Testis (tissue), 3 donors: ENCODE measurements around the gene ATG10. TPM values are rescaled to one million over a fixed set of nuclear protein-coding genes. Genes with fewer than 3 reads are reported as not detected.

Experiments
- DNase-seq: peaks from one replicate; pipeline ENCODE4 v3.0.0-alpha.2; 2019
- H3K27ac ChIP-seq, 2 donors: fragments of 200-600 bp; sonication (generic); one replicate each; pipeline ENCODE4 v1.5.1; 2019
- H3K27me3 ChIP-seq: fragments of 200-600 bp; sonication (generic); one replicate; pipeline ENCODE4 v1.5.1; 2019
- H3K36me3 ChIP-seq: fragments of 200-600 bp; sonication (generic); one replicate; pipeline ENCODE4 v1.5.1; 2017; ENCODE audit warnings: low read depth; ENCODE audit errors: missing control alignments
- H3K4me1 ChIP-seq: fragments of 200-600 bp; sonication (generic); one replicate; pipeline ENCODE4 v1.5.1; 2019
- H3K4me3 ChIP-seq, 2 donors: fragments of 200-600 bp; sonication (generic); one replicate each; pipeline ENCODE4 v1.5.1; 2017 to 2019
- H3K9me3 ChIP-seq: fragments of 200-600 bp; sonication (generic); one replicate; pipeline ENCODE4 v1.5.1; 2017
- CTCF ChIP-seq, 3 experiments: fragments of 450-650 bp in 2 of 3; fragments of 200-600 bp in 1 of 3; sonication (generic) in 1 of 3; IDR thresholded peaks; one replicate each; pipeline ENCODE4 v1.5.1; 2016 to 2019; ENCODE audit warnings: antibody characterized with exemption in 3 of 3, mild to moderate bottlenecking in 2 of 3, moderate library complexity in 1 of 3
- POLR2A ChIP-seq: fragments of 450-650 bp; IDR thresholded peaks from one replicate; pipeline ENCODE4 v1.6.1; 2017; ENCODE audit warnings: antibody characterized with exemption, mild to moderate bottlenecking, moderate library complexity
- WGBS, 2 donors: methylation state at CpG; one replicate each; pipeline ENCODE4 v1.1.5; 2018; 5-methylcytosine and 5-hydroxymethylcytosine counted together
- intact Hi-C: fragments of 100-400 bp; cut with DNase I; formaldehyde crosslinking; loops from one replicate; pipeline ENCODE4 v1.15.1; 2023; ENCODE audit warnings: low total_unique reads
- polyA plus RNA-seq: library from polyadenylated mRNA; stranded (reverse); fragments of 350-450 nt; fragmentation: Illumina TruSeq; extraction: RNeasy Lipid Tissue Mini Kit (QIAGEN cat#74804); gene quantifications from one replicate; pipeline ENCODE4 v1.2.3, GENCODE V29; 2014; ENCODE audit warnings: low read depth, low replicate concordance; ENCODE audit not compliant: insufficient read depth
- total RNA-seq, 2 donors: library from RNA; depleted of rRNA; stranded (reverse); fragments of >200 nt; gene quantifications; one replicate each; pipeline ENCODE4 v1.2.3, GENCODE V29; 2016

Gene ATG10
- total and polyA plus RNA-seq, 3 donors from 2014 or later, result 10.0 to 15.1 (median 14.4) TPM

GRCh38 chr5:82095536-82095935 lies 123.7 kb downstream of the ATG10 start:
- 91 to 98% methylated on average over 2 of the region's 2 CpGs for WGBS, 2 donors
- TF ChIP-seq POLR2A, result no peak
- no peak for TF ChIP-seq CTCF (IDR thresholded peaks at IDR 0.05)
- no peaks in the 10 kb centered on the region for H3K36me3 ChIP-seq
- intact Hi-C loops, result no loop called here
- H3K27me3 ChIP-seq, result no peaks in the 10 kb centered on the region
- no peak overlapping the region for H3K4me3 ChIP-seq
- no peaks in the 10 kb centered on the region for H3K4me1 ChIP-seq
- DNase-seq, result no peak
- H3K27ac ChIP-seq, result no peak overlapping the region
- no peaks in the 10 kb centered on the region for H3K9me3 ChIP-seq

- Histone ChIP-seq H3K4me1 (no peaks in the 10 kb centered on the region), H3K27me3 (no peaks in the 10 kb centered on the region), H3K36me3 (no peaks in the 10 kb centered on the region), H3K4me3 (no peak overlapping the region), H3K27ac (no peak overlapping the region), H3K9me3 (no peaks in the 10 kb centered on the region)
- no peak for DNase-seq
- TF ChIP-seq POLR2A (no peak), CTCF (IDR thresholded peaks at IDR 0.05) (no peak)
- intact Hi-C loops, result no loop called here
These were observed 124.4 kb downstream of the ATG10 start for GRCh38 chr5:82096249-82096648.

- no peaks in the 10 kb centered on the region for H3K4me1 ChIP-seq
- no peak overlapping the region for H3K4me3 ChIP-seq
- no peaks in the 10 kb centered on the region for H3K27me3 ChIP-seq
- H3K9me3 ChIP-seq, result no peaks in the 10 kb centered on the region
- DNase-seq, result no peak
- 94 to 95% methylated on average over 2 of the region's 2 CpGs for WGBS, 2 donors
- TF ChIP-seq POLR2A (no peak), CTCF (IDR thresholded peaks at IDR 0.05) (no peak)
- H3K27ac ChIP-seq, result no peak overlapping the region
- intact Hi-C loops, result no loop called here
- H3K36me3 ChIP-seq, result no peaks in the 10 kb centered on the region
These were observed 128.7 kb downstream of the ATG10 start for GRCh38 chr5:82100303-82101077.

- WGBS, 2 donors, result 96 to 99% methylated on average over 4 of the region's 4 CpGs
- Histone ChIP-seq H3K4me3 (no peak overlapping the region), H3K4me1 (no peaks in the 10 kb centered on the region), H3K27ac (no peak overlapping the region), H3K9me3 (no peaks in the 10 kb centered on the region), H3K36me3 (no peaks in the 10 kb centered on the region), H3K27me3 (no peaks in the 10 kb centered on the region)
- TF ChIP-seq CTCF (IDR thresholded peaks at IDR 0.05) (no peak), POLR2A (no peak)
- DNase-seq, result no peak
- intact Hi-C loops, result no loop called here
These were observed 133.0 kb downstream of the ATG10 start for GRCh38 chr5:82104872-82105271.

- Histone ChIP-seq H3K4me1 (no peaks in the 10 kb centered on the region), H3K27me3 (no peaks in the 10 kb centered on the region), H3K27ac (no peak overlapping the region), H3K4me3 (no peak overlapping the region), H3K9me3 (no peaks in the 10 kb centered on the region), H3K36me3 (no peaks in the 10 kb centered on the region)
- TF ChIP-seq POLR2A (no peak), CTCF (IDR thresholded peaks at IDR 0.05) (no peak)
- intact Hi-C loops, result no loop called here
- DNase-seq, result no peak
- WGBS, 2 donors, result 76 to 89% methylated on average over 1 of the region's 1 CpG
These were observed 133.6 kb downstream of the ATG10 start for GRCh38 chr5:82105457-82105856.
